ENCODE data around the gene RHO. TPM values are rescaled to one million over a fixed set of nuclear protein-coding genes. Genes with fewer than 3 reads are reported as not detected.
A peak's percentile ranks its signal among the peaks of the same experiment; 100 is the strongest.

RHO gene
- total and polyA plus RNA-seq, 3 experiments from 2014 or later: not detected

DNA sequence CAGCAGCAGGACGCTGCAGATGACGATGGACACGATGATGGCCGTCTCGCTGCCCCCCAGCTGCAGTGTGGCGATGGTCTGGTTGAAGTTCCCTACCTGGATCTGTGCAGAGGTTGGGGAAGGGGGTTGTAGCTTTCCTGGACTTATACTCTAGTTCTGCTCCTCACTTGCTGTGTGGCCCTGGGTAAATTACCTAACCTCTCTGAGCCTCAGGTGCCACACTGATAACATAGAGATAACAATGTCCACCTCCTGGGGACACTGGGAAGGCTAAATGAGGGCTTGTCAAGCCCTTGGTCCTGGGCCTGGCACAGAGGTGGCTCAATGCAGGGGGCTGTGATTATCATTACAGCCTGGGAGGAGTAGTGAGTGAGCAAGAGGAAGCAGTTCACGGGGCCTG, 41.4 kb downstream of the RHO start:
- POLR2A ChIA-PET: no interaction called here
- Mint-ChIP-seq H3K4me3 (peak overlapping the region in 2 of 7 donors; percentile 20 to 28), H3K4me1 (peaks cover 34 to 57% (median 41%) of the 10 kb centered on the region in 3 donors), H3K27ac (peak overlapping the region in 7 of 8 donors; percentile 13 to 93 (median 79)), H3K36me3 (peaks cover 0 to 27% (median 2%) of the 10 kb centered on the region in 3 donors), H3K9me3 (no peaks in the 10 kb centered on the region), H3K27me3 (no peaks in the 10 kb centered on the region)
- no peak for DNase-seq
- no peaks in the 10 kb centered on the region for H3K36me3 ChIP-seq (ENCODE audit: insufficient read depth, low read length)
- no peaks in the 10 kb centered on the region for H3K27me3 ChIP-seq (ENCODE audit: insufficient read depth, low read length, poor library complexity, severe bottlenecking)
- H3K9me3 ChIP-seq (ENCODE audit: low read length): no peaks in the 10 kb centered on the region
- H3K4me1 ChIP-seq (ENCODE audit: insufficient read depth, low read length): peaks cover 13% of the 10 kb centered on the region
- CTCF ChIA-PET: no interaction called here
- no peak overlapping the region for H3K27ac ChIP-seq (ENCODE audit: low read depth, low read length)
- no peak overlapping the region for H3K4me3 ChIP-seq (ENCODE audit: low read length)

DNA sequence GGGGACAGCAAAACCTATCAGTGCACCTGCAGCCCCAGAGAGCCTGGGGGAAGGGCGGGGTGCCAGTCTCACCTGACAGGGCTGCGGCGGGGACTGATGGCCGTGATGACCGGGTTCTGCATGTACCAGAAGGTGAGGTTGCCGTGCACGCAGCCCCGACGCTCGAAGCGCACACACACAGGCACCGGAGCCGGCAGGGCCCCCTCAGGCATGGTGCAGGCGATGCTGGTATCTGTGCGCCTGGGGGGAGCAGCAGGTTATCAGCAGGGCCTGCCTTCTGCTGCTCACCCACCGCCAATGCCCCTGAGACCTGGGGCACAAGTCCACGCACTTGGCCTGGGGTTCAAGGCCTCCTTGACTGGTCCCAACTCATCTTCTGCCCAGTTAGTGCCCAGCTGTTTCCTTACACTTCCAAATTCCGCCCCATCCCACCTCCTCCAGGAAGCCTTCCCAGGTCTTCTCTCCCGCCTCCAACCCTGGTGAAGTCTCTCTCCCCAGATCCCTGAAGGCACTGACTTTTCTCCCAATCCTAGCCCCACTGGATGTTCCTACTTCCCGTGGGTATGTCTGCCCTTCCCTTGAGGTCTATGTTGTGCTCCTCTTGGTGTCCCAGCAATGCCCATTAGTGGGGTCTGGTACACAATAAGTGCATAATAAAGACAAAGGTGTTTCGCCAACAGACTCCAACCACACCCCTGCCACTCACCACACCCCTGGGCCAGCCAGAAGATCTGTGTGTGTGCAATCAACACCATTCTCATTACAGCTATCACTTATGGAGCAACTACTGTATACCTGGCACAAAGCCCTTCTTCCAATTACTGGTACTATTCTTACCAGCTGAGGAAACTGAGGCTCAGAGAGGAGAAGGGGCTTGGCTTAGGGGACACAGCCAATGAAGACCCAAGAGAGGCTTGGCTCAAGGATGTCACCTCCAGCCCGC, 43.4 kb downstream of the RHO start:
- DNase-seq: no peak
- no peaks in the 10 kb centered on the region for H3K36me3 ChIP-seq (ENCODE audit: insufficient read depth, low read length)
- Mint-ChIP-seq H3K4me1 (peaks cover 51 to 74% (median 58%) of the 10 kb centered on the region in 3 donors), H3K27me3 (no peaks in the 10 kb centered on the region), H3K9me3 (no peaks in the 10 kb centered on the region), H3K27ac (peak overlapping the region in 7 of 8 donors; percentile 2 to 86 (median 78)), H3K4me3 (peak overlapping the region in 1 of 7 donors; percentile 32), H3K36me3 (peaks cover 0 to 23% (median 2%) of the 10 kb centered on the region in 3 donors)
- no peak overlapping the region for H3K4me3 ChIP-seq (ENCODE audit: low read length)
- H3K9me3 ChIP-seq (ENCODE audit: low read length): no peaks in the 10 kb centered on the region
- H3K4me1 ChIP-seq (ENCODE audit: insufficient read depth, low read length): peaks cover 28% of the 10 kb centered on the region
- H3K27me3 ChIP-seq (ENCODE audit: insufficient read depth, low read length, poor library complexity, severe bottlenecking): no peaks in the 10 kb centered on the region
- H3K27ac ChIP-seq (ENCODE audit: low read depth, low read length): no peak overlapping the region
- ChIA-PET POLR2A (no interaction called here), CTCF (no interaction called here)

DNA sequence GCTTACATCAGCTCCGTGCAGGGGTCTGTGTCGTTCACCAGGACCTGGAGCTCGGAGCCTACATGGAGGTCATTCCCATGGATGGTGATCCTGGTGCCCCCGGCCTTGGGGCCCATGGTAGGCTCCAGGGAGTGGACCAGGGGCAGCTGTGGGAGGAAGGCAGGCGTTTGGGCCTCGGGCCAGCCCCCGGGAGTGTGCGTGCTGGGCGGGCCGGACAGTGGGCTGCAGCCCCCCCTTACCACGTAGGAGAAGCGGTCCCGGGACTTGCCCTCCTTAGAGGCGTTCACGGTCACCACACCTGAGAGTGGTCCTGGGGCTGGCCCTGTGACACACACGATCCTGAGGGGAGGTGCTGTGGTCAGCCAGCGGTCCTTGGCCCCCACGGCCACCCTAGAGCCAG, 44.2 kb downstream of the RHO start:
- H3K4me1 ChIP-seq (ENCODE audit: insufficient read depth, low read length): peaks cover 27% of the 10 kb centered on the region
- no peaks in the 10 kb centered on the region for H3K27me3 ChIP-seq (ENCODE audit: insufficient read depth, low read length, poor library complexity, severe bottlenecking)
- Mint-ChIP-seq H3K4me3 (peak overlapping the region in 1 of 7 donors; percentile 40), H3K27me3 (no peaks in the 10 kb centered on the region), H3K27ac (peak overlapping the region in 5 of 8 donors; percentile 73 to 96 (median 79)), H3K36me3 (peaks cover 0 to 23% (median 2%) of the 10 kb centered on the region in 3 donors), H3K4me1 (peaks cover 51 to 74% (median 57%) of the 10 kb centered on the region in 3 donors), H3K9me3 (no peaks in the 10 kb centered on the region)
- H3K4me3 ChIP-seq (ENCODE audit: low read length): no peak overlapping the region
- no peaks in the 10 kb centered on the region for H3K9me3 ChIP-seq (ENCODE audit: low read length)
- CTCF ChIA-PET: no interaction called here
- POLR2A ChIA-PET: no interaction called here
- DNase-seq: no peak
- no peak overlapping the region for H3K27ac ChIP-seq (ENCODE audit: low read depth, low read length)
- H3K36me3 ChIP-seq (ENCODE audit: insufficient read depth, low read length): no peaks in the 10 kb centered on the region

DNA sequence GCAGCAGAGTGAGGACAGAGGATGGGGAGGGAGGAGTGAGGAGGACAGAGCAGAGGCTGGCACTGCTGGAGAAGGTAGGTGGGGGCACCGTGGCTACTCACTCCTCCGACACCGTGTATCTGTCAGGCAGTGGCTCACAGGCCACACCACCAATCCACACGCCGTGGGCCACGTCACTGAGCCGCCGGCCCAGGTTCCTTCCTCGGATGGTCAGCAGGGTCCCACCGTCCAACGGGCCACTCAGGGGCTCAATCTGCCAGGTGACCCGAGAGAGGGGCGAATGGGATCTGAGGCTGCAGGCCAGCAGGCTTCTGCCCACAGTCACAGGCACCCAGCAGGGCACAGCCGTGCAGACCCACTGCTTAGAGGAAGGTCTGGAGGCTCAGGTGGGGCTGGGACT, 45.1 kb downstream of the RHO start:
- no peaks in the 10 kb centered on the region for H3K9me3 Mint-ChIP-seq
- Histone ChIP-seq H3K9me3 (ENCODE audit: low read length) (no peaks in the 10 kb centered on the region), H3K4me3 (ENCODE audit: low read length) (no peak overlapping the region), H3K27me3 (ENCODE audit: insufficient read depth, low read length, poor library complexity, severe bottlenecking) (no peaks in the 10 kb centered on the region), H3K27ac (ENCODE audit: low read depth, low read length) (no peak overlapping the region), H3K4me1 (ENCODE audit: insufficient read depth, low read length) (peaks cover 34% of the 10 kb centered on the region), H3K36me3 (ENCODE audit: insufficient read depth, low read length) (no peaks in the 10 kb centered on the region)
- no peak for DNase-seq
- CTCF ChIA-PET: no interaction called here
- H3K4me1 Mint-ChIP-seq: peaks cover 51 to 74% (median 58%) of the 10 kb centered on the region in 3 donors
- peaks cover 0 to 21% (median 2%) of the 10 kb centered on the region in 3 donors for H3K36me3 Mint-ChIP-seq
- no peaks in the 10 kb centered on the region for H3K27me3 Mint-ChIP-seq
- H3K27ac Mint-ChIP-seq: peak overlapping the region in 7 of 8 donors; percentile 73 to 96 (median 84)
- peak overlapping the region in 2 of 7 donors; percentile 3 to 51 for H3K4me3 Mint-ChIP-seq
- POLR2A ChIA-PET: no interaction called here

DNA sequence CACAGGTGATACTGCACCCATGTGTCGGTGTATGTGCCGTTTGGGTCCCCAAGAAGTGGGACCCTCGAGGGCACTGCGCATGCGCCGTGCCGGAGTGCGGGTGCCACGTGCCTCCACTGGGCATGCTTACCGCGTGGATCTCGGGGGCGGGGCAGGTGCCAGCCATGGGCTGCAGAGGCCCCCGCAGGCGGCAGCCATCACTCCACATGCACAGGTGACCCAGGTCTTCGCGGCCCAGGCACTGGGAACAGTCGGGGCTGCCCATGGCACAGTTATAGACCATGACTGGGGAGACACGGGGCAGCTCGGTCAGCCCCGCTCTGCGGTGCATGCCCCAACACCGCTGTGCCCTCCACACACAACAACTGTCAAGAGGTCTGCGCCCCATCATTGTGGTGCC, 45.8 kb downstream of the RHO start:
- CTCF ChIA-PET: no interaction called here
- H3K27me3 Mint-ChIP-seq: no peaks in the 10 kb centered on the region
- peaks cover 51 to 74% (median 56%) of the 10 kb centered on the region in 3 donors for H3K4me1 Mint-ChIP-seq
- H3K27ac Mint-ChIP-seq: peak overlapping the region in 7 of 8 donors; percentile 68 to 100 (median 88)
- H3K4me3 ChIP-seq (ENCODE audit: low read length): no peak overlapping the region
- H3K9me3 ChIP-seq (ENCODE audit: low read length): no peaks in the 10 kb centered on the region
- H3K4me3 Mint-ChIP-seq: no peak overlapping the region
- H3K27me3 ChIP-seq (ENCODE audit: insufficient read depth, low read length, poor library complexity, severe bottlenecking): no peaks in the 10 kb centered on the region
- peaks cover 41% of the 10 kb centered on the region for H3K4me1 ChIP-seq (ENCODE audit: insufficient read depth, low read length)
- no peak for DNase-seq
- H3K27ac ChIP-seq (ENCODE audit: low read depth, low read length): no peak overlapping the region
- no peaks in the 10 kb centered on the region for H3K36me3 ChIP-seq (ENCODE audit: insufficient read depth, low read length)
- POLR2A ChIA-PET: no interaction called here
- H3K9me3 Mint-ChIP-seq: no peaks in the 10 kb centered on the region
- H3K36me3 Mint-ChIP-seq: peaks cover 0 to 21% (median 2%) of the 10 kb centered on the region in 3 donors

DNA sequence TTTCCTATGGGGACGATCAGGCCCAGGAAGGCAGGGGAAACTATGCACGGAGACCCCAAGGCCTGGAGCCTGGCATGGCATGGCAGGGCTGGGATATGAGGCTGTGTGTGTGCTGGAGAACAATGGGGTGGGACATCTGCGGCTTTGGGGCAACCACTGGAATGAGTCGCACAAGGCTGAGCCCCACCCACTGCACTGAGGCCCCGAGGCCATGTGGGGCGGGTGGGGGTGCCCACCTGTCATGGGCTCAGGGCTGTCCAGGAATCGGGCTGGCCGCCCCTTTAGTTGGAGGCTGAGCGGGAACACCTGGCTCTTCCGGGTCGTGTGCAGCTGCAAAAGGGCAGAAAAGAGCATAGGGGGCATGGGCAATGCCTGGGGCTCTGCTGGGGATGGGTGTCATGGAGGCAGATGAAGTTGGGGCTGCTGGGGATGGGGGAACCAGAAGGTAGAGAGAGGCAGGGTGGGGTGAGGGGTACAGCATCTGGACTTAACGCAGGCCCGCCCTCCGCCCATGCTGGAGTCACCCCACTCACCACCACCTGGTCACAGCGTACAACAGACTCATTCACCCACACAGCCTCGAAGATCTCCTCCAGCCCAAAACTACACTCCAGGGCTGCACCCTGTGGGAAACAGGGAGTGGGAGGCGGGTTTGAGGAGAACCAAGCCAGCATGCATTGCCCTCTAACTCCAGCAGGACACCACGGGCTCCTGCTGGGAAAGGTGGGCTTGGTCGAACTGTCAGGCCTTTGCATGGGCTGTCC, 47.0 kb downstream of the RHO start:
- peaks cover 47% of the 10 kb centered on the region for H3K4me1 ChIP-seq (ENCODE audit: insufficient read depth, low read length)
- H3K4me3 ChIP-seq (ENCODE audit: low read length): no peak overlapping the region
- Mint-ChIP-seq H3K4me3 (peak overlapping the region in 4 of 7 donors; percentile 14 to 78 (median 50)), H3K4me1 (peaks cover 49 to 73% (median 57%) of the 10 kb centered on the region in 3 donors), H3K36me3 (peaks cover 0 to 17% (median 2%) of the 10 kb centered on the region in 3 donors), H3K27ac (peak overlapping the region; percentile 87 to 100 (median 98)), H3K9me3 (no peaks in the 10 kb centered on the region), H3K27me3 (no peaks in the 10 kb centered on the region)
- H3K9me3 ChIP-seq (ENCODE audit: low read length): no peaks in the 10 kb centered on the region
- ChIA-PET CTCF (interaction anchor here (0.6 to 2.6 kb wide), 7 partner anchors 7 to 52 kb away, joined by 3 to 21 read pairs (median 4); partner anchors contain the start of gene PLXND1), POLR2A (interaction anchor here (0.7 to 3.0 kb wide), 3 partner anchors 18 to 85 kb away, joined by 3 to 54 read pairs (median 27); partner anchors contain the start of gene PLXND1)
- H3K27me3 ChIP-seq (ENCODE audit: insufficient read depth, low read length, poor library complexity, severe bottlenecking): no peaks in the 10 kb centered on the region
- H3K36me3 ChIP-seq (ENCODE audit: insufficient read depth, low read length): no peaks in the 10 kb centered on the region
- H3K27ac ChIP-seq (ENCODE audit: low read depth, low read length): no peak overlapping the region
- no peak for DNase-seq

DNA sequence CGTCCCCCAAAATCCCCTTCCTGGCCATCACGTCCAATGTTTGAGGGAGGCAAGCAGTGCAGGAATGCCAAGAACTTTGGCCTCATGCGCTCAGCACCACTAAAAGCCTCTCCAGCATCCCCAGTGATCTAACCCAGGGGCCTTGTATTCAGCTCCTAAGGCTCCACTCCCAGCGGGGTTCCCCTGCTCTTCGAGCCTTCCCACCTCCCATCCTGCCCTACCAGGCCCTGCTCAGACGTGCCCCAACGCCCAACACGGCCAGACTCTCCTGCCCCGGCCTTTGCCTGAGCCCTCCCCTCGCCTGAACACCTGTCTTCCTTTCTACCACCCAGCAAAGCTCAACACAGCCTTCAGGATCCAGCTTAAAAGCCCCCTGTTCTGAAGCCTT, 47.6 kb downstream of the RHO start:
- Mint-ChIP-seq H3K9me3 (no peaks in the 10 kb centered on the region), H3K27ac (peak overlapping the region; percentile 87 to 100 (median 98)), H3K4me1 (peaks cover 51 to 73% (median 59%) of the 10 kb centered on the region in 3 donors), H3K27me3 (no peaks in the 10 kb centered on the region), H3K4me3 (peak overlapping the region in 5 of 7 donors; percentile 49 to 86 (median 73)), H3K36me3 (peaks cover 0 to 15% (median 2%) of the 10 kb centered on the region in 3 donors)
- no peaks in the 10 kb centered on the region for H3K9me3 ChIP-seq (ENCODE audit: low read length)
- no peaks in the 10 kb centered on the region for H3K36me3 ChIP-seq (ENCODE audit: insufficient read depth, low read length)
- peak overlapping the region; percentile 16 for H3K27ac ChIP-seq (ENCODE audit: low read depth, low read length)
- CTCF ChIA-PET: interaction anchor here (0.9 to 2.6 kb wide), 7 partner anchors 8 to 86 kb away, joined by 3 to 21 read pairs (median 5); partner anchors contain the start of gene PLXND1
- peaks cover 47% of the 10 kb centered on the region for H3K4me1 ChIP-seq (ENCODE audit: insufficient read depth, low read length)
- H3K27me3 ChIP-seq (ENCODE audit: insufficient read depth, low read length, poor library complexity, severe bottlenecking): no peaks in the 10 kb centered on the region
- POLR2A ChIA-PET: interaction anchor here (1.3 to 3.0 kb wide), 3 partner anchors 17 to 29 kb away, joined by 9 to 54 read pairs (median 27); partner anchors contain the start of gene PLXND1
- DNase-seq: no peak
- H3K4me3 ChIP-seq (ENCODE audit: low read length): no peak overlapping the region
